DOHH2 (cell line): Measurements from ENCODE around the gene KRT6B.

Experiments
- CTCF ChIP-seq: fragments of 200-600 bp; sonication (generic); IDR thresholded peaks from one replicate; pipeline ENCODE4 v1.5.1; 2014; ENCODE audit warnings: antibody characterized with exemption, mild to moderate bottlenecking, low read depth, low read length; ENCODE audit not compliant: poor library complexity, severe bottlenecking
- EZH2phosphoT487 ChIP-seq: fragments of 200-600 bp; sonication (generic); IDR thresholded peaks from 2 replicates; pipeline ENCODE4 v1.6.1; 2017; ENCODE audit warnings: borderline replicate concordance, mild to moderate bottlenecking, antibody characterized with exemption, low read length, moderate library complexity, mixed read lengths

- TF ChIP-seq CTCF (no peak), EZH2phosphoT487 (no peak)
Observed at GRCh38 chr12:52441320-52441911, 10.5 kb downstream of the KRT6B start.
